ENCODE measurements around the gene TUBG2.
A peak's percentile ranks its signal among the peaks of the same experiment; 100 is the strongest.
"Not testable (repeated sequence)": the region's sequence is repeated elsewhere in the genome, so short reads cannot be mapped to it uniquely, and the experiment has no call there.

Gene TUBG2

DNA sequence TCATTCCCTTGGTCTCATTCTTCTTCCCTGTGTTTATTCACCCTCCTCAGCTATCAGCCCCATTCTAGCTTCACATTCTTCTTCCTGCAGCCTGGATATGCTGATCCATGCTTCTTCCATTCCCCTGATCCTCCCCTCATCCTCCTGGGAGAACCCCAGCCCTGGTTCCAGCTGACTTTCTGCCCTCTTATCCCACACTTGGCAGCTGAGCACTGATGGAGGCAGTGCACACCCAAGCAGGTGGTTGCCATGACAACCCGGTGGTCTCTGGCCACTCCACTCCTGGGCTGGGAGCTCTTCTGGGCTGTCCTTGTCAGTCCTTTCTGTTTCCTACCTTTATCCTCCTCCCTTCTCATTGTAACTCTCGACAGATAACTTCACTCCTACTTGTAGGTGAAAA lies 16.7 kb upstream of the TUBG2 start:
- TF ChIP-seq, protein P1, sequence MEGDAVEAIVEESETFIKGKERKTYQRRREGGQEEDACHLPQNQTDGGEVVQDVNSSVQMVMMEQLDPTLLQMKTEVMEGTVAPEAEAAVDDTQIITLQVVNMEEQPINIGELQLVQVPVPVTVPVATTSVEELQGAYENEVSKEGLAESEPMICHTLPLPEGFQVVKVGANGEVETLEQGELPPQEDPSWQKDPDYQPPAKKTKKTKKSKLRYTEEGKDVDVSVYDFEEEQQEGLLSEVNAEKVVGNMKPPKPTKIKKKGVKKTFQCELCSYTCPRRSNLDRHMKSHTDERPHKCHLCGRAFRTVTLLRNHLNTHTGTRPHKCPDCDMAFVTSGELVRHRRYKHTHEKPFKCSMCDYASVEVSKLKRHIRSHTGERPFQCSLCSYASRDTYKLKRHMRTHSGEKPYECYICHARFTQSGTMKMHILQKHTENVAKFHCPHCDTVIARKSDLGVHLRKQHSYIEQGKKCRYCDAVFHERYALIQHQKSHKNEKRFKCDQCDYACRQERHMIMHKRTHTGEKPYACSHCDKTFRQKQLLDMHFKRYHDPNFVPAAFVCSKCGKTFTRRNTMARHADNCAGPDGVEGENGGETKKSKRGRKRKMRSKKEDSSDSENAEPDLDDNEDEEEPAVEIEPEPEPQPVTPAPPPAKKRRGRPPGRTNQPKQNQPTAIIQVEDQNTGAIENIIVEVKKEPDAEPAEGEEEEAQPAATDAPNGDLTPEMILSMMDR (conservative IDR thresholded peaks at IDR 0.05; ENCODE audit: low read depth, low read length) = no peak
- DNase-seq (ENCODE audit: low read depth) = no peak
- no peak overlapping the region for H3K4me3 ChIP-seq (ENCODE audit: low read length)

DNA sequence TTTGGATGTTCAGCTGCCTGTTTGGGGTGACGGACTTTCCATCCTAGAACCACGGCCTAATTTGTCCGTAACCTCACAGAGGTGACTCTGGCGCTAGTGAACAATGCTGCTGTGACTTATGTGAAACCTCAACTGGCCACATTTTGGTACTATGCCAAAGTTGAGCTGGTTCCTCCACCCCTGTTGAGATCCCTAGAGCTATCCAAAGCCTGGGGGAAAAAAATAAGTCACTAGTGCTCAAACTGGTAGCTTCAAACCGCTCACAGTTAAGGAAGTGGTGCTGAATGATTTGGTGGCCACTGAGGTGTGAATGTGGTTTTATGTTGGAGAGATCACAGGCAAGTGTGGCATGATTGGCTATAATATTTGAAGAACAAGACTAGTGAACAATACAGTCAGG lies 11.3 kb upstream of the TUBG2 start:
- DNase-seq (ENCODE audit: low read depth) = no peak
- TF ChIP-seq, protein P1 (conservative IDR thresholded peaks at IDR 0.05; ENCODE audit: low read depth, low read length) = no peak
- no peak overlapping the region for H3K4me3 ChIP-seq (ENCODE audit: low read length)

DNA sequence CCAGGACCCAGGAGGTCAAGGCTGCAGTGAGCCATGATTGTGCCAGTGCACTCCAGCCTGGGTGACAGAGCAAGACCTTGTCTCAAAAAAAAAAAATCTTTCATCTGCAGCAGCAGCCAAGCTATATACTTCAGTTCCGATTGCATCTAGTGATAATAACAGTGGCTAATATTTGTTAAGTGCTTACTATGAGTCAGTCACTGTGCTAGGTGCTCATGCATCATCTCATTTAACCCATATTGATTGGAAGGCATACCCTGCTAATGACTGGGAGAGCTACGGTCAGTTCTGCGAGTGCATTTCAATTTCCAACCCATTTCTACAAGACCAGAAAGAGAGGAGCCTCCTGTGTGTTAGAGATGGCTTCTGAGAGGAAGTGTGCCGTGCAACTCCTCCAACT lies 7.7 kb upstream of the TUBG2 start:
- H3K4me3 ChIP-seq (ENCODE audit: low read length) = no peak overlapping the region
- no peak for DNase-seq (ENCODE audit: low read depth)
- TF ChIP-seq, protein P1 (conservative IDR thresholded peaks at IDR 0.05; ENCODE audit: low read depth, low read length) = no peak

DNA sequence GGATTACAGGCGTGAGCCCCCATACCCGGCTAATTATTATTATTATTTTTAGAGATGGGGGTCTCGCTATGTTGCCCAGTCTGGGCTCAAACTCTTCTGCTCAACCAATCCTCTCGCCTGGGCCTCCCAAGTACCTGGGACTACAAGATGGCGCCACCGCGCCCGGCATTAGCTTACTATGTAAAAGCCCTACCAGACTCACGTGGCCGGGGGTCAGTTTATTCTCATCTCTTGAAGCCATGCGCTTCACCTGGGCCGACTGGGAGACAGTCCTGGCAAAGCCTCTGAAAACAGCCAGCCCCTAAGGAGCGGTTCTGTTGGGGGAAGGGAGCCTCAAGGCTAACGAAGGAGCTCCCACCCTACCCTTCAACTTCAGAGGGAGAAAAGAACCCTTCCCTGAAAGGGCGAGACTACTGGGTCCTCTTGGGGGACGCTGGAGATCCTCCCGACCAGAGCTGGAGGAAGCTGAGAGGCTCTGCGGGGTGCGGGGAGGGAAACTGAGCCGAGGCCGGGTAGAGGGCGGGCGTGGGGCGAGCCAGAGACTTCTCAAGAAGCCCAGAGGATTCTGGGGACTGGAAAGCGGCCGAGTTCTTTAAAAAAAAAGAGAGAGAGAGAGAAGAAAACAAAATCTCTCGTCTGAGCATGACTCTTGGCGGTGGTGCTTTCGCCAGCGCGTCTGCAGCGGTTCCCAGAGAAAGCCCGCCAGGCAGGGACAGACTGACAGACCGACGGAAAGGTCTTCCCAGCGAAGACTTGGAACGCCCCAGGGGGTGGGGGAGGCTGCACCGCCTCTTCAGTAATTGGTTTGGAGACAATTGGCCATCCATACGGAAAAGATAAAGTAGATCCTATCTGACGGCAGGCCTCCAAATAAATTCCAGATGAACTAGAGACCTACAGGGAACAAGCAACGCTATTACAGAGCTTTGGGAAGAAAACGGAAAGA lies 5.6 kb upstream of the TUBG2 start:
- peak overlapping the region; percentile 47 for H3K4me3 ChIP-seq (ENCODE audit: low read length)
- no peak for DNase-seq (ENCODE audit: low read depth)
- TF ChIP-seq, protein P1 (conservative IDR thresholded peaks at IDR 0.05; ENCODE audit: low read depth, low read length) = no peak

DNA sequence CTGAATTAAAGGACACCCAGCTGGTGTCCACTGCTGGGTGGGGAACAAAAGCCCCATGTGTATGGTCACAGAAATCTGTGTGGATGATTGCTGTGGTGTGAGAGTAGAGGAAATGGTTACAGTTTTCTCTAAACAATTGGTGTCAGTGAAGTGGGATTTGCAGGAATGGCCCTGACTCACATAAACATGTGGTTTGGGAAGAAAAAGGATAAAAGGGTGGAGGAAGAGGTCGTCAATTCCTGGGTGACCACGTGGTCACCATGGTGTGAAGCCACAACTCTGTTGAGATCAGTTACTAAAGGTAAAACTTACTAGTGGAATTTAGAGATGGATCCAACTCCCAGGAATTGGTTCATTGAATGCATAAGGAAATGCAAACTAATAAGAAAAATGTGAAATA lies 3.6 kb upstream of the TUBG2 start:
- no peak for DNase-seq (ENCODE audit: low read depth)
- TF ChIP-seq, protein P1 (conservative IDR thresholded peaks at IDR 0.05; ENCODE audit: low read depth, low read length) = no peak
- H3K4me3 ChIP-seq (ENCODE audit: low read length) = no peak overlapping the region

DNA sequence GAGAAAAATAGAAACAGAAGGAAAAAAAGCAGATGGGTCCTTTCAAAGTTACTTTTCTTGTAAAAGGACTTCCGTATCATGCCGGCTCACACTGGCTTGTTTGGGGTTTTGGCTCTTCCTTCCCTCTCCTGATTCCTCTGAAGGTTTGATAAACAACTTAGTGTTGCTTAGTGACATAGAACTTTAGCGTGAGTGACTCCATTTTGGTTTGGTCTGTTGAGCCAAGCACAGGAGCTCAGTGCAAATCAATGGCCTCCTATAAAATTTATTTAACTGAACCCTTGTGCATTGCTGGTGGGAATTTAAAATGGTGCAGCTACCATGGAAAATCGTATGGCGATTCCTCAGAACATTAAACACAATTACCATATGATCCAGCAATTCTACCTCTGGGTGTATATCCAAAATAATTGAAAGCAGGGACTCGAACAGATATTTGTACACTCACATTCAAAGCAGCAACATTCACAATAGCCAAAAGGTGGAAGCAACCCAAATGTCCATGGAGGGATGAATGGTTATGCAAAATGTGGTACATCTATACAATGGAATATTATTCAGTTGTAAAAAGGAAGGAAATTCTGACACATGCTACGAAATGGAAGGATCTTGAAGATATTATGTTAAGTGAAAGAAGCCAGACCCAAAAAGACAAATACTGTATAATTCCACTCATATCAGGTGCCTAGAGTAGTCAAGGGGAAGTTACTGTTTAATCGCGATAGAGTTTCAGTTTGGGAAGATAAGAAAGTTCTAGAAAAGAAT lies 1.1 kb upstream of the TUBG2 start:
- DNase-seq (ENCODE audit: low read depth) = no peak
- TF ChIP-seq, protein P1 (conservative IDR thresholded peaks at IDR 0.05; ENCODE audit: low read depth, low read length) = no peak
- no peak overlapping the region for H3K4me3 ChIP-seq (ENCODE audit: low read length)

DNA sequence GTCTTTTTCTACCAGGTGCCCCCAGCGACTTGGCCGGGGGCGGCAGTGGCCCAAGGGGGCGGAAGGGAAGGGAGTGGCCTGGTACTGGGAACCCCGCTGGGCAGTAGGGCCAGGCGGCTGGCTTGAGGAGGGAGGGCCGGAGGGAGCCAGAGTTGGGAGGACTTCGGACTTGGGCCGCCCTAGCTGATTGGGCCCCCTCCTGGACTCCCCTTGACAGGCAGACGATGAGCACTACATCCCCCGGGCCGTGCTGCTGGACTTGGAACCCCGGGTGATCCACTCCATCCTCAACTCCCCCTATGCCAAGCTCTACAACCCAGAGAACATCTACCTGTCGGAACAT lies 819 bp downstream of the TUBG2 start:
- DNase-seq (ENCODE audit: low read depth) = not testable (repeated sequence)
- peak overlapping the region; percentile 57 for H3K4me3 ChIP-seq (ENCODE audit: low read length)

Measured in retinal pigment epithelial cell (primary cell).